AG08396 (cell line): ENCODE results near the gene ASAH2.
"Not testable (repeated sequence)": the region's sequence is repeated elsewhere in the genome, so short reads cannot be mapped to it uniquely, and the experiment has no call there.

Source experiments
- DNase-seq: peaks from one replicate; pipeline ENCODE4 v3.0.0; 2012; ENCODE audit warnings: low spot score, mixed read lengths

The ASAH2 gene

DNA sequence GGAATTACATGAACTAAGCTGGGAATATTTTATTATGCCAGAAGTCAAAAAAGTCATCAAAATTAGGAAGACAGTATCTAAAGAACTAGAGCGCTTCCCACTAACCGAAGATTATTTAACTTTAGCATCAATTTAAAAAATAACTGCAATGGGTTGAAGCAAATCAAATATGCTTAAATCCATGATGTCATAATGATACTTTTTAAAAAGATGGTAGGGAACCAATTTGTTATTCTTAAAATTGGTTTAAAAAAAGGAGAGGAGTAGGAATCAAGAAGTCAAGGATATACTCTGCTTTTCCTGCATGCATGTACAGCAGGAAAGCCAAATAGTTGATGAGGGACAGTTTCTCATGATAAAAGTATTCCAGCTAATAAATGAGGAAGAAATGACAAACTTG is 3.2 kb upstream of the ASAH2 start:
- no peak for DNase-seq

DNA sequence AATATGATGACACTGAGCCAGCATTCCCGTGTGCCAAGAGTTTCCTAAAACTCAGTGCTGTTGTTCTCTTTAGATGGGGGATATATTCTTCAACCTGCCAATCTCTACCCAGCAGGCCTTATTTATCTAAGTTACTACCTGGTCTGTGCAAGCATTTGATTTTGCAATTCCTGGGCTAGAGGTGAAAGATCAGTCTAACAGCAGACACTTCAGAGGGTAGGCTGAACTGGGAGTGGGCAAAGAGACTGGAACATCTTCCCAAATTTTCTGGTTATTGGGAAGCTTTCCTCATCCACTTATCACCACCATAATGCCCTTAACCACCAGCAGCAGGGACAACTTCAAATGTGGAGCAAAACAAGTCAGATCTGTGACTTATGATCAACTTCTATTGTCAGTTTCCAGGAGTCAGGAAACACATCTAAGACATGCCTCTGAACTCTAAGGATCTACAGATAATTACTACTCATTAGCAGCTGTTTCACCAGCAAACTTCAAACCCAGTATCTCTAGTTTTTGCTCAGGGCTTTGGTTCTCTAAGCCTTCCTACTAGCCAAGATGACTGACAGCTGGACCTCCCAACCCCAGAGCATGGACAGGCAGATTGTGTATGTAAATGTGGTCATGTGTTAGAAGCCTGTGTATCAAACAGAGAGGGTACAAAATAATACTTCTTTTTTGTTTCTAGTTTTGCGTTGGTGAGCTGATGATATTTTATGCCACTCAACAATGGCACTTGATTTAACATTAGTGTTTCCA is 1.0 kb downstream of the ASAH2 start:
- no peak for DNase-seq

DNA sequence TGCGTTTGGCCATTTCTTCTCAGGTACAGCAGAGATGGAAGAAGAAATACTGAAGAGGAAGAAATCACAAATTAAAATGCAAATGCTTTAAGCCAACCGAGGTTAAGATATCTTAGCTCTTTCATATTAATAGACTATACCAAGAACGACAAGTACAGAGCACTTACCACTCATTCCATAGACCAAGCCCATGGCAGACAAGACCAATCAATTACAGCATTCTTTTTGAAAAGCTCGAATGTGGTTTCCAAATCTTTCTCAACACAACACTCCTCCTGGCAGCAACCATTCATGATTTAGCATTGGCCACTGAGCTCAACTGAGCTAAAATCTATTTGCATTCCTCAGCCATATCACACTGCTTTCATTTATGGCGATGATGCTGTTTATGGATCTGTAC is 2.7 kb downstream of the ASAH2 start:
- DNase-seq, result no peak

DNA sequence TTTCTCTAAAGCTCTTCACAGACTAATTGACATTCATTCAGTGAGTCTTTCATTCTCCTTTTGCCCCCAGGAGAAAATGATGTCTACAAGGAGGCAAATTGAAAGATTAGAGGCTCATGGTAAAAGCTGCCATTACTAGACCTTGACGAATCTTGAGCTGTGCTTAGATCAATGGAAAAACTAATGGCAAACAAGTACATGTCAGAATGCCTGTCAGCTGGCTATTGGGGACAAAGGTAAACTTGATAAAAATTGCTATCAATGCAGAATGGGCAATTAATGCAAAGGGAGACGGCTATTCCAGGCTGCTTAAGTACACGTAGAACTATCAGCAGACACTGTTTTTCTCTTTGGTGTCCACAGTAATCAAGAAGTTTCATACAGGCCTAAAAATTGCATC is 3.3 kb downstream of the ASAH2 start:
- no peak for DNase-seq

GRCh38 chr10:50244201-50244600 is 7.1 kb downstream of the ASAH2 start:
- DNase-seq, result no peak

DNA sequence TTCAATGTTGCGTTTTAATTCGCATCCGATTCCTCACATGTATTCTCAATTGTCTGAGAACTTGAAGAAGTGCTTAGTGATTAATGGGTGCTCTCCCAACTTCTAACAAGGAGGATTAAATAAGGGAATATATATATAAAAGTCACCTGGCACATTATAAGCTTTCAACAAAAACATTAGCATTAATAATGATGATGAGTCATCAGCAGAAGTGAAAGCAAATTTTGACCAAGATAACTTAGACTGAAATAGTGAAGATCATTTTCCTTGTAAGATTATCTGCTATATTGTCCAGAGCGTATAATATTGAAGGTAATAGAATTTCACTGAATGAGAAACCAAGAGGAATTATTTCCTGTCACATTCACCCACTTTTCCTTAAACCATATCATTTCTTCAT is 8.5 kb downstream of the ASAH2 start:
- no peak for DNase-seq

DNA sequence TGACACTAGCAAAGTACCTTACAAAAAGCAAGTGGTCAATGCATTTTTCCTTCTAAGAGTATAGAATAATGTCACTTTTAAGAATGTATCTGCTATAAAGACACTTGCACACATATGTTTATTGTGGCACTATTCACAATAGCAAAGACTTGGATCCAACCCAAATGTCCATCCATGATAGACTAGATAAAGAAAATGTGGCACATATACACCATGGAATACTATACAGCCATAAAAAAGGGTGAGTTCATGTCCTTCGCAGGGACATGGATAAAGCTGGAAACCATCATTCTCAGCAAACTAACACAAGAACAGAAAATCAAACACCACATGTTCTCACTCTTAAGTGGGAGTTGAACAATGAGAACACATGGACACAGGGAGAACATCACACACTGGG is 9.8 kb downstream of the ASAH2 start:
- not testable (repeated sequence) for DNase-seq

DNA sequence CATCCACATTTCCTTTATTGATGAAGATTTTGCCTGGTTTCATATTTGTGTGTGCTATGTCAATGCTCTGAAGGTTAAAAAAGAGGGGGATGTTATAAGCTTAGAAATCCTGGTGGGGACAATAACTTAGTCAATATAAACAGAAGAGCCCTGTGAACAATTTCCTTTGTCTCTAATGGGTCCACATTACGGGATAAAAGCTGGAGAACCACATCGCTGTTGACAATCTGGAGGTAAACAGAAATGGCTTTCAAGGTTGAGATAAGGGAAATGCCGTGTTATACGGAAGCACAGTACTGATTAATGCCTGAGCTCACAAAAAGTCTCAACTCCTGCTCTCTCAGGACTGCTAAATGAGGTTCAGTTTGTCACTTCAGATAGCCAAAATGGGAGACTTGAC is 16.8 kb downstream of the ASAH2 start:
- DNase-seq, result no peak

DNA sequence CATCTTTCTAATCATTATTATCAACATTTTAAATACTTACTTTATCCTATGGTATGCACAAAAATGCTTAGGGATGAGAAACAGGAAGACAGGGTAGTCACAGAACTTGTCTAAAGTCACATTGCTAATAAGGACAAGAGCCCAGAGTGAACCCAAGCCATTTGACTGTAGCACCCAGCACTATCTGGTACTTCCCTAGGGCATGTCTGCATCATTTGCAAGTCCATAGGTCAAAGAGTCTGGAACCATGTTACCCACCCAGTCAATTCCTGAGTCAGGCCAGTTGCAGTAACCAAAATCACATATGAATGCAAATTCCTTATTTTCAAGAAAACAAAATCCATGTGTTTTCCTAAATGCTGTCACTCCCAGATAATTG is 19.1 kb downstream of the ASAH2 start:
- DNase-seq, result no peak

DNA sequence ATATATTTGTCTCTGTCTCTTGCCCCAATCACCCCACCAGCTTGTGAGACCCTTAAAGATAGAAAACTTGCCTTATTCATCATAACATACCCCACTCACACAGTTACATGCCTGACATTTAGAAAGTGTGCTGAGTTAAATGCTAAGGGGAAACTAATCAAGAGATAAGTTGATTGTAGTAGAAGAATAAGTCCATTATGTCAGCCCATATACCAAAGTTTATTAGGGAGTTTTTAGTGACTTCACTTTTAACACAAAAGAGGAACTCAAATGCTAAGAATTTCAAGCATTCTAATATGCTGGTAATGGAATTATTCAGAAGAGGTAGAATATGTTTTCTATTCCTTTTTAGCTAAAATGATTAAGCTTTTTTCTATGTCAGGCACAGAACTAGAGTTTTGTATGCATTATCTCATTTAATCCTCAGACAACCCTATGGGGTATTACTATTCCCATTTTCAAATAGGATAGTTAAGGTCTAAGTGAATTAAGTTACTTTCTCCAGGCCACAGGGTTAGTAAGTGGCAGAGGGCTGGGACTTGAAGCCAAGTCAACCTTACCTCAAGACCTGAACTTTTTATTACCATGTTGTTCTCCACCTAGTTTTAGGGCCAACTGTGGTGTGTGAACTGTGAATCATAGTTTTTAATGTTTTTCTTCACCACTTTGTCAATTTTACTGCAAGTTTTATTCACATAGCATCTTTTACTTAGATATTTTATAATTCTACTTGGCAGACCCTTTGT is 19.6 kb downstream of the ASAH2 start:
- no peak for DNase-seq

DNA sequence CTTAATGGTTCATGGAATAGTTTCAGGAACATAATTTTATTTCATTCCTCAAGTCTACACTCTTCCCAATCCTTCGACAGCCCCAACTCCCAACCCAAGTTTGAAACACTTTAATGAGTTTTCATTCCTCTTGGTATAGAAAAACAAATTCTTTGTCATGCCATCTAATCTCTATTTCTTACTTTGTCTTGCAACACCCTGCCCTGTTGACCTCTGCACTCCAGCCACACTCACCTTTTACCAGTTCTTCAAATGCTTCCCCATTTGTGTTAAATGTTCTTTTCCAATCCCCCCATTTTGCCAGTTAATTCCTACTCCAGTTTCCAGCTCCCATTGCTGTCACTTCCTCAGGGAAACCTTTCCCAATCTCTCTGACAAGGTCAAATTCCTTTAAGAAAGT is 21.9 kb downstream of the ASAH2 start:
- DNase-seq, result no peak

GRCh38 chr10:50228672-50229071 is 22.6 kb downstream of the ASAH2 start:
- DNase-seq, result no peak

GRCh38 chr10:50226610-50227009 is 24.7 kb downstream of the ASAH2 start:
- no peak for DNase-seq

GRCh38 chr10:50224330-50224952 is 26.9 kb downstream of the ASAH2 start:
- DNase-seq, result peak; percentile 33

- no peak for DNase-seq
Observed at GRCh38 chr10:50222199-50222598, 29.1 kb downstream of the ASAH2 start.

- no peak for DNase-seq
Observed at GRCh38 chr10:50221470-50221869, 29.8 kb downstream of the ASAH2 start.

DNA sequence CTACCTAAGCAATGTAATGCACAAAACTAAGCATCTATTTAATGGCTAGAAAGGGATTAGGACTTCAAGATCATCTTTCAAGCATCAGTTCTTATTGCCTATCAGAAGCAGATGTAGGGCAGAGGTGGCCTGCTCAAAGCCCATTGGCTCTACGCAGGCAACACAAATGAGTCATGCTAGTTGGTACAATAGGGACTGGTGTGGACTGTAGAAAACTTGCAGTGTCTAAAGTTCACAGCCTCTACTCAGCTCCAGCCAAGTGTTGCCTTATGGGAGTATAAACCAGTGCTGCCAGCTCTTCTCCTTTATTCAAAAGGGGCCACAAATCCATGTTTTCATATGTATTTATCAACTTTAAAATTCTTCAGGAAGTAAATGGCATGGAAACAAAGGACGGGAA is 31.7 kb downstream of the ASAH2 start:
- DNase-seq, result no peak

- no peak for DNase-seq
Observed at GRCh38 chr10:50219200-50219599, 32.1 kb downstream of the ASAH2 start.

DNA sequence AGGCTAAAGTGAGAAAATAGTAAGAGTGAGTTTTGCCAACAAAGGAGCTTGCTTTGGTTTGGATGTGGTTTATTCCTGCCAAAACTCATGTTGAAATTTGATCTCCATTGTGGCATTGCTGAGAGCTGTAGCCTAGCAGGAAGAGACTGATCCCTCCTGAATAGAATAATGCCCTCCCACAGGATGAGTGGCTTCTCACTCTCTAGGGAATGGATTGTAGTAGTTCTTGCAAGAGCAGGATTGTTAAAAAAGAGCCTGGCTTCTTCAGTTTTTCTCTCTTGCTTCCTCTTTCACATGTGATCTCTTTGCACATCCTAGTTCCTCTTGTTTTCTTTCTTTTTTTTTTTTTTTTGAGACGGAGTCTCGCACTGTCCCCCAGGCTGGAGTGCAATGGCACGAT is 34.4 kb downstream of the ASAH2 start:
- no peak for DNase-seq

DNA sequence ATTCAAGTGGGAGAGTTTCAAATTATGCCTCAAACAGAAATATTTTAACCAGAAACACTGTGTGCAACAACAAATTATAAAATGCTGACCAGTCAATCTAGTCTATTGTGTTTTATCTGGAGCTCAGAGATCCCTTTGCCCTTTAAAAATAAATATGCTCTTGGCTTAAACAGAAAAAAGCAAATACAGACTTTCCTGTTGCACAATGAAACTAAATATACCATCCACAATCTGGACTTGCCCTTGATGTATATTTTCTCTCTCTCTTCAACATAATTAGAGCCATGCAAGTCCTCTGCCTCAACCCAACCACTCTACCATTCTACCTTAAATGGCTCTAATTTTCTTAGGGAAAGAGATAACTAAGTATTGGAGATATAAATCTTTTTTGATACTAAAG is 34.9 kb downstream of the ASAH2 start:
- no peak for DNase-seq

DNA sequence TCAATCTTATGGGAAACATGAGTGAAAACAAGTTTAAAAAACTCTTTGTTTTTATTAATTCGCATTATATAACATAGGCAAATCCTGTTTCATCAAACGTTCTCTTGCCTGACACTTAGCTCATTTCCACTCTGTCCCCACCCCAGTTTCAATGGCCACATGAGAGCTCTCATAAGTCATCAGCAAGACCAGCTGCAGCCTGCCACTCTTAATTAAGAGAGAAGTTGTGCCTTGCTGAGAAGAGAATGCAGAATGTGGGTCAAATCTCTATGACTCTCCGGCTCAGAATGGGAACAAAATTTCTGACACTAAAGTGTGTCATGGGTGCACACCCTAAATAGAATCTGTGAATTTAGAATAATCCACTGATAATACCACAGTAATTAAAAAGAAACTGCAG is 39.6 kb downstream of the ASAH2 start:
- DNase-seq, result no peak

DNA sequence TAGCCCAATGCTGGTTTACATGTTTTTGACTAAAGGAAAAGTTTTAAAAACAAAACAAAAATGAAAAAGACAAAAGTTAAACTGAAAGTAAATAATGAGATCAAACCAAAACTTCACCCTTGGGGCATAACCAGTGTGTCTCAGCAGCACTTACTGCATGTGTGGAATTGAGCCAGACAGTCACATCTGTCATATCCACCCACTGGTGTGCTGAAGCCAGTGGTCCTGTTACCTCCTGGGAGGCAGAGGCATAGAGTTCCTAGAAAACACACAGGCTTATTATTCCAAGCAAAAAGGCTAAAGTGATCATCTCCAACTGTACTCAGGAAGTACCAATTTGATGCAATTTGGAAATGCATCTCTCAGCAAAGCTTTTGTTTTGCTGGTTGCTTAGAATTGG is 40.4 kb downstream of the ASAH2 start:
- DNase-seq, result no peak
